ENCODE measurements around the gene AATF.
"Not testable (repeated sequence)": the region's sequence is repeated elsewhere in the genome, so short reads cannot be mapped to it uniquely, and the experiment has no call there.

AATF gene

GRCh38 chr17:37051381-37051780 is 102.6 kb downstream of the AATF start:
- no peak for DNase-seq

GRCh38 chr17:37051833-37052232 is 103.1 kb downstream of the AATF start:
- no peak for DNase-seq

- DNase-seq: no peak
These were observed 103.7 kb downstream of the AATF start for GRCh38 chr17:37052450-37052849.

DNA sequence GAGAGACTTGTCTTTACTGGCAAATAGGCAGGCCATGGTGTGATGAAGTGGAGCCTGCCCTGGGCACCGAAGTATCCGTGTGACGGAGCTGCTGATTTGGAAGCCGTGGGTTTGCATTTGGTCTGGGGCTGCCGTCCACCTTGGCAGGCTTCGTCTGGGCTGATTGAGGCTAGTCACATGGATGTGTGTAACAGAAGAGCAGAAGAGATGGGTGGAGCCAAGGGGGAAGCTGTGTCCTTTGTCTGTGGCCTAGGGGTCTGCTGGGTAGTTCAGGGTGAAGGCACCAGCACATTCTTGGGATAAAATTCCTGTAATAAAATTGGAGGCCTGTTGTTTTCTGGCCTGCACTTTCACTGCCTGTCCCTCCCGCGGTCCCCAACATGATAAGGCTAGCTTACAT is 106.1 kb downstream of the AATF start:
- no peak for DNase-seq

- no peak for DNase-seq
These were observed 107.9 kb downstream of the AATF start for GRCh38 chr17:37056622-37057021.

DNA sequence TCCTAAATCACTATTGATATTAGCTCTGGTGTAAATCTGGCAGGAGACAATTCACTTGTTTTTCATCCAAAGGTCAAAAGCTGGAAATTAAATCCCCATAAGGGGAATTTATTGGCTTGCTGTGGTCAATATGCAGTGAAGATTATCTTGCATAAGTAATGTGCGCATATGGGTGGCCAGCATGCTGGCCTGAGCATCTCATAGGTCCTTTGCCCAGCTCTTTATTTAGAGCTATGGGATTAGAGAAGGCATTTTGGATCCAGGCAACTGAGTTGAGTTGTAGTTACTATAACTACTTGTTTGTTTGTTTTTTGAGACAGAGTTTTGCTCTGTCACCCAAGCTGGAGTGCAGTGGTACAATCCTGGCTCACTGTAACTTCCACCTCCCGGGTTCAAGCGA is 110.7 kb downstream of the AATF start:
- no peak for DNase-seq

DNA sequence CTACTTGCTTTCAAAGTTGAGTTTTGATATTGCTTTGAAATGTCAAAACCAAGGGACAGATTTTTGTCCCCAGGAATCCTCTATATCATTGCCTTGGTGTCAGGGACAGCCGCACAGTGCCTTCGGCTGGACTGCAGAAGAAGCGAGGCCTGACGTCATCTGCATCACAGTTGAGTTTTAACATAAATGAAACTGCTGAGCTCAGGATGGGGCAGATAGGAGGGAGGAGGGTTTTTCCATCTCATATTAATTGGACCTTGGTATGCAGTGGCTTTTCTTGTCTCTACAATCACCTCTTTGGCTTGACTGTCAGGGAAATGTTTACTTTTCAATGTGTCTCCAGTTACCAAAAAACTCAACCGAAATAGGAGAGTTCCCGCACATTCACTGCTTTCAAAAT is 111.3 kb downstream of the AATF start:
- DNase-seq: no peak

- no peak for DNase-seq
These were observed 112.2 kb downstream of the AATF start for GRCh38 chr17:37060928-37061327.

GRCh38 chr17:37062021-37062420 is 113.3 kb downstream of the AATF start:
- DNase-seq: peak in 1 of 2 experiments; percentile 31

DNA sequence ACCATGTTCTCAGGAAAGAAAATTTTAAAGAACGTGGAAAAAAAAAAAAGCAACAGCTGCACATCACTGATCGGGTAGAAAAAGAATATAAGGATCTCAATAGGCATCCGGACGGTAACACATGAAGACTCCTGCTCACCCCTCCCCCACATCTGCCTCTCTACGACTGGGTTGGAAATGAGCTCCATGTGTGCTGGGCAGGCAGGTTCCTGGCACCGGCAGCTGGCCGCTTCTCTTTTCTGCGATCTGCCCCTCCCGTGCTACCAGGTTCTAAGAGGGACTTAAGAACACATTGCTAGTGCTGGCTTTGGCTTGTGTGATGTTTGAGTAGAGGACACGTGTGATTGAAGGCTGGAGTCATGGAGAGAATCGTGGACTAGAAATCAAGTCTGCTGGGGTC is 115.5 kb downstream of the AATF start:
- no peak for DNase-seq

- no peak for DNase-seq
These were observed 116.2 kb downstream of the AATF start for GRCh38 chr17:37064956-37065355.

GRCh38 chr17:37065486-37066321 is 117.0 kb downstream of the AATF start:
- no peak for DNase-seq

- no peak for DNase-seq
These were observed 117.8 kb downstream of the AATF start for GRCh38 chr17:37066322-37067255.

DNA sequence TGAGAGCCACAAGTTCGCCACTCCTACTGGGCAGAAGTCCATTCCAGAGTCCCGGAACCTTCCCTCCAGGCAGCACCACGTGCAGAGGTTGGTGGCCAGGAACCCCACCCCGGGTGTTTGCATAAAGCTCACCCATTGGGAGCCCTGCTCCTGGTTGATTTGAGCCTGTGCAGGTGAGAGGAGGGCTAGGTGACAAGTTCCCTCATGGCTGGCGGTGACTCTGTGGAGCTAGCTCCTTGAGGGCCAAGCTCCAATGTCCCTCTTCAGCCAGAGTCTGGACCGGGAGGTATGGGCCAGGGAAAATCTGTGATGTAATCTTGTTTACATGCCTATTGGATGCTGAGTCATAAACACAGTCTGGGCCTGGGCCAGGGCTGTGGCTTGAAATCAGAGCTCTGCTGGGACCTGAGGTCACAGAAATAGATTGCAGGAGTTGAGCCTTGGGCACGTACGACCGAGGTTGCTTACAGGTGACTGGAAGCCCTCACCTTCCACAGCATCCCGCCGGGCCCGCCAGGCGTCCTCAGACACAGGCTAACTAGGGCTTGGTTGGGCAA is 118.9 kb downstream of the AATF start:
- DNase-seq: no peak

- no peak for DNase-seq
These were observed 119.5 kb downstream of the AATF start for GRCh38 chr17:37068266-37068665.

GRCh38 chr17:37069087-37069486 is 120.3 kb downstream of the AATF start:
- no peak for DNase-seq

DNA sequence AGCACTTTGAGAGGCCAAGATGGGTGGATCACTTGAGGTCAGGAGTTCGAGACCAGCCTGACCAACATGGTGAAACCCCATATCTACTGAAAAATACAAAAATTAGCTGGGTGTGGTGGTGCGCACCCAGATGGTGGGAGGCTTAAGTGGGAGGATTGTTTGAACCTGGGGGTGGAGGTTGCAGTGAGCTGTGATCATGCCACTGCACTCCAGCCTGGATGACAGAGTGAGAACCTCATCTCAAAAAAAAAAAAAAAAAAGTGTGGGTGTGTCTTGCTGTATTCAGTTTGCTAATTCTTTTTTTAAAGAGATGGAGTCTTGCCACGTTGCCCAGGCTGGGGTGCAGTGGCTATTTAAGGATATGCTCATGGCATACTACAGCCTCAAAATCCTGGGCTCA is 124.7 kb downstream of the AATF start:
- DNase-seq: not testable (repeated sequence)

- DNase-seq: no peak
These were observed 130.4 kb downstream of the AATF start for GRCh38 chr17:37079065-37079708.

- DNase-seq: no peak
These were observed 131.0 kb downstream of the AATF start for GRCh38 chr17:37079735-37080134.

DNA sequence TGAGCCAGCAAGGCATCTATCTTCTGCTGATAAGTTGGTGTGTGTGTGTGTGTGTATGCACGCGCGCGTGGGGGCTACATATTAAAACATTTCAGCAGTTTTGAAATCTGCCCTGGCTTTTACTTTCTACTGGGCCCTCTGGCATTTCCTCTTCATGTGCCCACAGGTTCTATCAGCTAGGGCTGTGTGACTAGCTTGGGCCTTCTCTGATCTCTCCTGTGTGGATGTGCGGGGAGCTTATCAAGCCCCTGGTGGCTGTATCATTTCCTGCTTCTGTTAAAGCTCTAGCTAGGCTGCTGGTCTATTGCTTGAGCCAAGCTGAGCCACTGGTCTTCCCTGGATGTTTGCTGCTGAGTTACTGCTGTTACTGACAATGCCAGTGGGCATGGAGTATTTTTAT is 132.5 kb downstream of the AATF start:
- DNase-seq: no peak

- no peak for DNase-seq
These were observed 133.6 kb downstream of the AATF start for GRCh38 chr17:37082311-37082860.

- no peak for DNase-seq
These were observed 134.2 kb downstream of the AATF start for GRCh38 chr17:37082985-37083384.

GRCh38 chr17:37083456-37083855 is 134.7 kb downstream of the AATF start:
- peak in 1 of 2 experiments; percentile 14 for DNase-seq
